DND-41 (cell line): Measurements from ENCODE around the gene SKAP1.

Experiments
- EZH2 ChIP-seq: IDR thresholded peaks from 3 replicates; pipeline ENCODE4 v1.6.1; 2012; ENCODE audit warnings: borderline replicate concordance, low read depth, mild to moderate bottlenecking, moderate library complexity, low read length, inconsistent platforms; ENCODE audit not compliant: severe bottlenecking
- TF ChIP-seq, protein P1 (sequence below): IDR thresholded peaks from 2 replicates; pipeline ENCODE4 v1.5.1; 2012; ENCODE audit warnings: borderline replicate concordance, low read length, moderate library complexity, mild to moderate bottlenecking; ENCODE audit not compliant: poor library complexity, severe bottlenecking; ENCODE audit errors: extremely low read depth

GRCh38 chr17:48194097-48194550 is 235.9 kb downstream of the SKAP1 start:
- TF ChIP-seq, protein P1, sequence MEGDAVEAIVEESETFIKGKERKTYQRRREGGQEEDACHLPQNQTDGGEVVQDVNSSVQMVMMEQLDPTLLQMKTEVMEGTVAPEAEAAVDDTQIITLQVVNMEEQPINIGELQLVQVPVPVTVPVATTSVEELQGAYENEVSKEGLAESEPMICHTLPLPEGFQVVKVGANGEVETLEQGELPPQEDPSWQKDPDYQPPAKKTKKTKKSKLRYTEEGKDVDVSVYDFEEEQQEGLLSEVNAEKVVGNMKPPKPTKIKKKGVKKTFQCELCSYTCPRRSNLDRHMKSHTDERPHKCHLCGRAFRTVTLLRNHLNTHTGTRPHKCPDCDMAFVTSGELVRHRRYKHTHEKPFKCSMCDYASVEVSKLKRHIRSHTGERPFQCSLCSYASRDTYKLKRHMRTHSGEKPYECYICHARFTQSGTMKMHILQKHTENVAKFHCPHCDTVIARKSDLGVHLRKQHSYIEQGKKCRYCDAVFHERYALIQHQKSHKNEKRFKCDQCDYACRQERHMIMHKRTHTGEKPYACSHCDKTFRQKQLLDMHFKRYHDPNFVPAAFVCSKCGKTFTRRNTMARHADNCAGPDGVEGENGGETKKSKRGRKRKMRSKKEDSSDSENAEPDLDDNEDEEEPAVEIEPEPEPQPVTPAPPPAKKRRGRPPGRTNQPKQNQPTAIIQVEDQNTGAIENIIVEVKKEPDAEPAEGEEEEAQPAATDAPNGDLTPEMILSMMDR: no peak
- TF ChIP-seq EZH2: no peak
